Stimulated activated CD4-positive, alpha-beta T cell treated with anti-CD3 and anti-CD28 coated beads, Interleukin-12 subunit alpha, Interleukin-12 subunit beta, amount 100 ng/mL, for 48 hours (primary cell): ENCODE measurements around the gene TTC7B.

Experiments
- DNase-seq, 3 donors: peaks; one replicate each; pipeline ENCODE4 v3.0.0-alpha.2; 2020; ENCODE audit warnings: low read depth in 2 of 3, low spot score in 1 of 3

The TTC7B gene

GRCh38 chr14:90777358-90777757 lies 38.9 kb downstream of the TTC7B start:
- DNase-seq: no peak

DNA sequence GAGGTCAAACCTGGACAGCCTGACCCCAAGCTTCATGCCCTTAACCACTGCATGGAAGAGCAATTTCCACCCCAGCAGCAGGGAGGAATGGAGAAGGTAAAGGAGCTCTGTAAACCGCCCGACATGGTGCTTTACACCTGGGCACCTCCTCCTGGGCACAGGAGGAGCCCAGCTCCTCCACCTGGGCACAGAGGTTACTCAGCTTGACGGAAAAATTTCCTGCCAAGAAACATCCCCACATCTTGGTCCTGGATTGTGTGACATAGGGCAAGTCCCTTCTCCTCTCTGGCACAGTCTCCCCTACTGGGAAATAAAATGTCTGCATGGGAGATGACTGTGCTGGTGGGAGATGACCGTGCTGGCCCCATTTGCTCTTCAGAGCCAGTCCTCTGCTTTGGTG lies 40.8 kb downstream of the TTC7B start:
- DNase-seq: no peak

DNA sequence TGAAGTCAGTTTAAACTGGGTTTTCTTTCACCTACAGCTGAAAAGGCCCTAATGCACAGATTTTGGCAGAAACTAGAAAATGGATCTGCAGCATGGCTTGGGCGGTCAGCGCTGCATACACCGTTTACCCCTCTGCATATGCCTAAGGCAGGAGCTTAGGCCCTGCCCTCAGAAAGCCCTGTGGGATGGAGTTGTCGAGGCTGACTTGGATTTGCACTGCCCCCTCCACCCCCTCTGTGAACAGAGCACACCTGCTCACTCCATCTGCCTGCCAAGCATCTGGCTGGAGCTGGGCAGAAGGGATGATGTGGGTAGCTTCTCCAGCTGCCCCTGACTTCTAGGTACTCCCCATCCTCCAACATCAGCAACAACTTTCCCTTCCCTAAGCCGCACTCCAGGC lies 41.9 kb downstream of the TTC7B start:
- no peak for DNase-seq

- DNase-seq: no peak
Measured at GRCh38 chr14:90773705-90774104, 42.5 kb downstream of the TTC7B start.

DNA sequence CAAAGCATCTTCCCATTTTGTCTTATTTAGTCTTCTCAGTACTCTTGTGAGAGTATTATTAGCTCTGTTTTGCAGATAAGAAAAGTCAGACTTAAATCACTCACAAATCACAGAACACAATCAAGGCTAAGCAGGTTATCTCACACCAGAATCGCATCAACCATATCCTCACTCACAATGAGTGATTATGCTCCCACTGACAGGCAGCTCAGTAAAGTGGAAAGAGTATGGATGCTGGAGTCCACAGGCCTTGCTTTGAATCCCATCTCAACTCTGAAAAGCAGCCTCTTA lies 43.1 kb downstream of the TTC7B start:
- DNase-seq: no peak

DNA sequence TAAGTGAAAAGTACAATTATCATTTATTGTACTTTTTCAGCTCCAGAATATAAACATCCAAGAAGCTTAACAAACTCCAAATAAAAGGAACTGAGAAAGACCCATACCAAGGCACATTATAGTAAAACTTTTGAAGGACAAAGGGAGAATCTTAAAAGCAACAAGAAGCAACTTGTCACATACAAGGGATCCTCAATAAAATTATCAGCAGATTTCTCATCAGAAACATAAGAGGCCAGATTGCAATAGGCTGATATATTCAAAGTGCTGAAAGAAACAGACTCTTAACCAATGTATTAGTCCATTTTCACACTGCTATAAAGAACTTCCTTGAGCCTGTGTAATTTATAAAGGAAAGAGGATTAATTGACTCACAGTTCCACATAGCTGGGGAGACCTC lies 48.3 kb downstream of the TTC7B start:
- no peak for DNase-seq

GRCh38 chr14:90760591-90761316 lies 55.5 kb downstream of the TTC7B start:
- no peak for DNase-seq

- DNase-seq: no peak
Measured at GRCh38 chr14:90760078-90760444, 56.2 kb downstream of the TTC7B start.

- DNase-seq: no peak
Measured at GRCh38 chr14:90759370-90760077, 56.7 kb downstream of the TTC7B start.

DNA sequence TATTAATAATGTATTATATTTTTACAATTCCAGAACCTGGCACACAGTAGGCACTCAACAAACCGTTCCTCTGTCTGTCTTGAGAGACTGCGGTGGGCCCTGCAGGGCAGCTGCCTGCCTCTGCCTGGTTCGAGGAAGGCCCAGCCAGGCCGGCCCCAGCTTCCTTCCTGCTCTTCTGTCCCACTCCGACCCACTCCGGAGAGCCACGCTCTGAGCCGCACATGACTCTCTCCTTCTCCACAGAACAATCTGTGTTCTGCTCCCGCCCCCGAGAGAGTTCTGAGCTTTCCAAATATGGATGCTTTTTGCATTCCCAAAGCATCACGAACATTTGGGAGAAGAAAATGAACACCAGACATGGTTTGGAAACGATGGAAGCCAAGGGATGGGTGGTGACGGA lies 57.3 kb downstream of the TTC7B start:
- DNase-seq: peak in 1 of 3 donors; percentile 4

GRCh38 chr14:90758028-90758889 lies 58.0 kb downstream of the TTC7B start:
- DNase-seq: peak; percentile 90 to 92 (median 91)

DNA sequence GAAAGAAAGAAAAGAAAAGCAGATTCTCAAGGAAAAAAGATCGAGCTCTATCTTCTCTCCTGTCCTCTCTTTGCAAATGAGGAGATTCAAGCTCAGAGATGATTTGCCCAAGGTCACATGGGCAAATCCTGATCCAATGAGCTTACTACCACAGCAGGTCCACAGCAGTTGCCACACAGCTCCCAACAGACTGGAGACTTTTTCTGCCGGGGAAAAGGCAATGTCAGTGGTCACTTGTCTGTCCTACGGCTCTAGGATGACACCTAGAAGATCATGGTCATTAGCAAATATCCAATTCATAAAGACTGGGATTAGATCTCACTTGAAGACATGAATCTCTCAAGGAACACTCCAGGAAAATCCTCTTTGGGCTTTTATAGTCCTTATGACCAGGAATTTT lies 58.8 kb downstream of the TTC7B start:
- DNase-seq: no peak

GRCh38 chr14:90756755-90757345 lies 59.4 kb downstream of the TTC7B start:
- no peak for DNase-seq

DNA sequence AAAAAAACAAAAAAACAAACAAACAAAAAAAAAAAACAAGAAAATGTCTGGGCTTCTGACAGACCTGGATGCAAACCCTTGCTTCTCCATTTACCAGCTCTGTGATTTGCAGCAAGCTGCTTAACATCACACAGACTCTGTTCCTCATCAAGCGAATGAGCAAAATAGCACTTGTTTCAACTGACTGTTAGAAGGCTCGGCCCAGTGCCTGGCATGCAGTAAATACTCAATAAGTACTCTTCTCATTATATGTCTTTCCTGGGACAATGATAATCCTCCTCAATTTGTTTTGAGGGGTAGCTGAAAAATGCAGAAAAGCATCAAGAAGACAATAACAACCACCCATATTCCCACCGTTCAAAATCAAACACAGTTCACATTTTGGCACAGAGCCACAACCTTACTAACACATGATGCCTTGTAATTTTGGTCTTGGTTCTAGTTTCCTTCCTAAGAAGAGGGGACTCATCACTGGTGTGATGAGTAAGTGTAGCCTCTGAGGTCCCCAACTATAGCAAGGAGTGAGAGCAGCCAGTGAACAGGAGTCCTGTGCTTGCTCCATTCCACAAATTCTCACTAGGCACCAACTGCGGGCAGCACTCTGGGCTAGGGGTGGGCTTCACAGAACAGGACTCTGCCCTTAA lies 60.4 kb downstream of the TTC7B start:
- peak in 1 of 3 donors; percentile 14 for DNase-seq

GRCh38 chr14:90753456-90754005 lies 62.7 kb downstream of the TTC7B start:
- no peak for DNase-seq

- no peak for DNase-seq
Measured at GRCh38 chr14:90750701-90751100, 65.5 kb downstream of the TTC7B start.

GRCh38 chr14:90750191-90750590 lies 66.0 kb downstream of the TTC7B start:
- no peak for DNase-seq

DNA sequence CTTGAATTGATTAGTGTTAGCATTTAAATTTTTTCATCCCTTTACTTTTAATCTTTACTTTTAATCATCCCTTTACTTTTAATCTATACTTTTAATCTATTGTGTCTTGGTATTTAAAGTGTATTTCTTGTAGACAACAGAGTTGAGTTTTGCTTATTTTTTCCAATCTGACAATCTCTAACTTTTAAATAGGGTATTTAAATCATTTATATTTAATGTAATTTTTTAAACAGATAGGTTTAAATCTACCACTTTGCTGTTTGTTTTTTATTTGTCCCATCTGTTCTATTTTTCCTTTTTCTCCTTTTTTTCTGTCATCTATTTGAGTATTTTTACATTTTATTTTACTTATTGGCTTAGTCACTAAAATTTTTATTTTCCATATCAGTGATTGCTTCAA lies 68.3 kb downstream of the TTC7B start:
- no peak for DNase-seq

GRCh38 chr14:90743826-90744225 lies 72.4 kb downstream of the TTC7B start:
- DNase-seq: no peak

GRCh38 chr14:90743425-90743824 lies 72.8 kb downstream of the TTC7B start:
- DNase-seq: no peak

DNA sequence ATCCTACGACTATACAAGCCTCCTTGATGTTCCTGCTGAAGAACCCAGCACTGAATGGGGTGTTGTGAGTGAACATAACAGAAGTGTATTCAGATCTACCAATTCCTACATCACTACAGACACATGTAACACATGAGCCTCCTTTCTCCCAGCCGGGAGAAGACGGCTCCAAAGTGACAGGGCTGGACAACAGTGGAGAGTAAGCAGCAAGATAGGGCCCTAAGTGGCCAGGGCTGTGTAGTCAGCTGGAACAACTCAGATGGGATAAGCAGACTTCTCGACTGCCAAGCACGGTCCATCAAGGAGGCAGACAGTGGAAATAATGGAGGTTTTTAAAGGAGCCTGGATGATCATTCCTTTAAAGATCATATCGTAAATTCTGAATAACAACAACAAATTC lies 73.5 kb downstream of the TTC7B start:
- no peak for DNase-seq
